GM21717 (cell line): ENCODE measurements around the gene SPX.

ENCODE experiments used
- ATAC-seq: cut with Tn5 transposase; IDR thresholded peaks from one replicate; pipeline ENCODE4 v1.9.1; 2021; ENCODE audit warnings: mild to moderate bottlenecking, moderate library complexity; ENCODE audit not compliant: unreplicated experiment

SPX gene

DNA sequence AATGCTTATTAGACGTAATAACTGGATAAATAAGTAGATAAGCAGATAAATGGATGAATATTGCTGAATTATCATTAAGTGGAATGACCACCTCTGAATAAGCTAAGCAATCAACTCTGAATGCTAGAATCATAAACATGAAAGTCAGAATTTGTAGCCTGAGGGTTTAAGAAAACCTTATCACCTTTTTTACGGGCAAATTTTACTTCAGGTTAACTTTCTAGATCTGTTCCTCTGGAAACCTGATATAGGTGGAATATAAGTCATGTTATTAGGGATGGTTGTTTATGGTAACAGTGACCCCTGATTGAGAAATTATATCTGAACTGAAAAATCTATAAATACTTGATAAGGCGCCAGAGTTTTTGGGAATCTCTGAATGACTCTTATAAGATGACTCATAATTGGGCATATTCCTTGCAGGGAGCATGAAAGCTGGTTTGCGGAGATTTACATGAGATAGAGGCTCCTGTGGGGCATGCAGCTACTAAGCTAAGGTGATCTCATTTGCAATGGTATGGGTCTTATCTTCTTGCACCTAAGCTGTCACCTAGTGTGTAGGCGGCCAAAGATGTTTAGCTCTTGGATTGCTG lies 12.1 kb downstream of the SPX start:
- ATAC-seq = no peak

DNA sequence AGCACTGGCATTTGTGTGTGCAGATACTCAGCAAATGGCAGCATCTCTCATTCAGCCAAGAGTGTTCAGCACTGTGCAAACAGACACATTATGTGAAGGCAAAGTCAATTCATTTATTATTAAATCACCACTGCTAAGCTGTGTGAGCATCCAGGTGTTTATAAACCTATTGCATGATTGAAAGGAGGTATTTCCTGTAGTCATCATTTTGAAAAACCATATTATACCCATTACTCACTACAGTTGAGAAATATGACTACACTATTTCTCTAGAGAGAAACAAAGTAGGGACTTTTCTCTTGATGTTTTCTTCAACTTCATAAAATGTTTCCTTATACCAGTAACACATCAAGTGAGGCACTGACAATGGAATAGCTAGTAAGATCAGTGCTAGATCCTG lies 13.7 kb downstream of the SPX start:
- ATAC-seq = no peak

DNA sequence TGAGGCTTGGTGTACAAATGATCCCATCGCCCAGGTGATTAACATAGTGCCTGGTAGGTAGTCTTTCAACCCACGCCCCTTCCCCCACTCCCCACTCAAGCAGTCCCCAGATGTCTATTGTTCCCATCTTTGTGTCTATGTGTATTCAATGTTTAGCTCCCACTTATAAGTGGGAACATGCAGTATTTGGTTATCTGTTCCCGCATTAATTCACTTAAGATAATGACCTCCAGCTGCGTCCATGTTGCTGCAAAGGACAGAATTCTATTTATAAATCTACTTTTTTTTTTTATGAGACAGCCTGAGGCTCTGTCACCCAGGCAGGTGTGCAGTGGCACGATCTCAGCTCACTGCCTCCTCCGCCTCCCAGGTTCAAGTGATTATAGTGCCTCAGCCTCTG lies 15.7 kb downstream of the SPX start:
- ATAC-seq = no peak

DNA sequence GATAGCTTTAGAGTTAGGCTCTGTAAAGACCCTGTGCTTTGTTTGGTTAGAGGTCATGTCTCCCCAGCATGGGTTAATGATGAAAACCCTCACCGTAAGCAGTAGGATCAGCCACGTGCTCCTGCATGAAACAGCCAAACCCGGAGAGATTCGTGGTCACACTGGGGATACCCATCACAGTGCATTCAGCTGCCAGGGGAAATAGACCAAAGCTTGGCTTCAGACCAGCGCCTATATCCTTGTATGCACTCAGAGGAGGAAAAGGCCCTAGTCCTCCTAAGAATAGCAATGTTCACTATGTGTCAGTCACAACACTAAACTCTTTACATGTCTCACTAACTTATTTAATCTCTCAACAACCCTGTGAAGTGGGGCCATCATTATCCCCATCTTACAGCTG lies 16.3 kb downstream of the SPX start:
- ATAC-seq = no peak

DNA sequence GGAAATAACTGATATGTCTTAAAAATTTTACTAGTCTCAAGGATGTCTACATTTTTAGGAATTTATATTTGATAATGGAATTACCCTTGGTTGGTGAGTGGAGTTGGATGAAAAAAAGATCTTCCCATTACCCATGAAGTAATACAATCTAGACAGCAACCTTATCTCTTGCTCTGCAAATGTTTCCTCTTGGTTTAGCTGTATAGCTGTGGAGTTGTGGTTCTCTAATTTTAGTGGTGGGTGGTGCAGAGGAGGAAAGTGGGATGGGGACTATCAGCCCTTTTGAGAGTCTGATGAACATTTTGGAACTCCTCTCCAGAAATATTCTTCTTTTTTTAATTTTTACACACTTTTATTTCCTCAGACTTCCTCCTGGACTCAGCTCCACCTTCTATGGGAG lies 17.1 kb downstream of the SPX start:
- no peak for ATAC-seq

DNA sequence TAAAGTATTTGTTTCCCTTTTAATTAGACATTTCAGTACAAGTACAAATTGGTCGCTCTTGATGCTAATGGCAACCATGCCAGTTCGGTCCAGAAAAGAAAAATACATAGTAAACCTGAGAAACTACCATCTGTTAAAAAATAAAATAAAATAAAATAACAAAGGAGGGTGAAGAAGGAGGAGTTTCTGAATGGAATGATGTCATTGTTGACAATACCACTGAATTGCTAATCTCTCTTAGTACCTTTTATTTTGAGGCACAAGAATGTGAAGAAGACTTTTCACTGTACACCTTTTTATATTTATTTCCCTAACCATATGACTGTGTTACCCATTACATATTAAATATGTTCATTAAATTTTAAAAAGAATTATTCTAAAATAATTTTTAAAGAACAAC lies 19.5 kb downstream of the SPX start:
- ATAC-seq = no peak

DNA sequence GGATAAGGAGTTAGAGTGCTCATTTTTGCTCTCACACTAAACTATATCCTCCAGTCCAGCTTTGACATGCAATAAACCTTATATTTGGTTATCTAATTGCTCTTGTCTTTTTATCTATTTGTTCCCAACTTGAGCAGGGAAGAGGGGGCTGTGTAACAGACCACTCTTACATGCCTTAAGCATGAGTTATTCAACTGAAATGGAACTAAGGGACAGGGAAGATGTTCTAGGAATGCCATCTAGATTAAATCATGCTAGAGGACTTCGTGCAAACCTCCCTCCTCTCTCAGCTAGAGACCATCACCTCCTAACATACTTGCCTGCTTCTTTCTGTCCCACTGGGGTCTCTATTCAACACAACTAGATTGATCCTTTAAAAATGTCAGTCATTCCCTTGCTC lies 20.6 kb downstream of the SPX start:
- ATAC-seq = no peak

DNA sequence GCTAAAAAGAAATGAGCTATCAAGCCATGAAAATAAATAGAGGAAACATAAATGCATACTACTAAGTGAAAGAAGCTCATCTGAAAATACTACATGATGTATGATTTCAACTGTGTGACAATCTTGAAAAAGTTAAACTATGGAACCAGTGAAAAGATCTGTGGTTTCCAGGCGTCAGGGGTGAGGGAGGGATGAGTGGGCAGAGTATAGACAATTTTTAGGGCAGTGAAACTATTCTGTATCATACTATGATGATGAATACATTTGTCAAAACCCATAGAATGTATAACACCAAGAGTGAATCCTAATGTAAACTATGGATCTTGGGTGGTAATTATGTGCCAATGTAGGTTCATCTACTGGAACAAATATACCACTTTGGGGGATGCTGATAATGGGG lies 21.3 kb downstream of the SPX start:
- ATAC-seq = no peak

DNA sequence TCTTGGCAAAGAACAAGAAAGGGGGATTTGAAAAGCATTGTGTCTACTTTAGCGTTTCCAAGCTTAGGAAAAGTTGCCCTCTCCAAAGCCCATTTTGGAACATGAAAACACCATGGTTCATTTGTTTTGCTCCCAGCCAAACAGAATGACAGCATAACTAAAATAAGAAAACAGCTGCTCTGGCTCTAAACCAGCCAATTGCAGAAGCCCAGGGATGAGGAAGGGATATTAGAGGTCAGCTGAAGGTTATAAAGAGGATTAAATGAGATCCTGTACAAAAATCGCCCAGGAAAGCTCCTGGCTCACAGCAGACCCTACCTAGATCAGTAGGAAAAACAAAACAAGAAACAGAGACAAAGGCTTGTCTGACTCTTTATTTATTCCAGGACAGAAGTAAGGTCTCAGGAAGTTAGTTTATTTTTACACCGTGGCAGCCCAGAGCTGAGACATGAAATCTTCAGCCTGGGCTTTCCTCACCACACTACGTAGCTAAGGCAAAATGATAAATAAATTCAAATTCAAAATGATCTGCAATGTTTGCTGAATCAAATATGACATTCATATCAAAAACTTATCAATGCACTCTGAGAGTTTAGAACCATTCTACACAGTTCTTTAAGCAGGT lies 25.9 kb downstream of the SPX start:
- ATAC-seq = no peak

DNA sequence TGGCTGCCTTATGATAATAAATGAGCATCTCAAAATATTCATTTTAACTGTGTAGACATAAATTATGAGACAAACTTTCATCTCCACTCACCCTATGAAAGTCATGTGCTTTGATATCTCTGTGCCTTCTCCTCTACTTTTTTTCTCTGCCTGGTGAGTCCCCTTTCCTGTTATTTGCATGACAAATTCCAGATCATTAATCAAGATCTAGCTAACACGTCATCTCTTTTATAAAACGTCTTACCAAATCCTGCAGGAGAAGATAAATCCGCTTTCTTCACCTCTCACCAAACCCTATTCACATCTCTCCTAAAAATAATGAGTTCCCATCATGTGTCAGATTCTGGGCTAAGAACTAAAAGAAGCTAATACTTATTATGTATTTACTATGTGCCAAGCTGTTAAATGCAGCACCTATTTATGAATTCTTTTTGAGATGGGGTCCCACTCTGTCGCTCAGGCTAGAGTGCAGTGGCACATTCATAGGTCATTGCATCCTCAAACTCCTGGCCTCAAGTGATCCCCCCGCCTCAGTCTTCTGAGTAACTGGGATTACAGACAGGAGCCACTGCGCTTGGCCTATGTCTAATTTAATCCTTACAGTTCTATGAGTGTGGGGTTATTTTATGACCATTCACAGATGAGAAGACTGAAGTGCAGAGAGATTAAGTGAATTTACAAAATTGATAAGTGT lies 26.7 kb downstream of the SPX start:
- ATAC-seq = no peak

DNA sequence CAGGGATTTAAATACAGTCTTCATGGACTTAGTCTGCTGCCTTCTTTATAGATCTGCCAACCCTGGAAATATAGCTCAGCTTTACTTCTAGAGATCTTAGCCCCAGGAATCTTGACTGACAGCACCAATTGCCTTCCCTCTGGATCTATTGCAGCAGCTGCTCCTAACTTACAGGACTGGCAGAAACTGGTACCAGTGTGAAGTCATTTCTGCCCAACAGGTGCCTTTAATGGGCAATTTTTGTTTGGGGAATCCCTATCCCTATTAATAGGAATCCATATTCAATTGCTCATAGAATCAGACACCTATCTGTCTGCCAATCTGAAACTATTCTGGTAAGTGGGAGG lies 27.2 kb downstream of the SPX start:
- ATAC-seq = no peak

DNA sequence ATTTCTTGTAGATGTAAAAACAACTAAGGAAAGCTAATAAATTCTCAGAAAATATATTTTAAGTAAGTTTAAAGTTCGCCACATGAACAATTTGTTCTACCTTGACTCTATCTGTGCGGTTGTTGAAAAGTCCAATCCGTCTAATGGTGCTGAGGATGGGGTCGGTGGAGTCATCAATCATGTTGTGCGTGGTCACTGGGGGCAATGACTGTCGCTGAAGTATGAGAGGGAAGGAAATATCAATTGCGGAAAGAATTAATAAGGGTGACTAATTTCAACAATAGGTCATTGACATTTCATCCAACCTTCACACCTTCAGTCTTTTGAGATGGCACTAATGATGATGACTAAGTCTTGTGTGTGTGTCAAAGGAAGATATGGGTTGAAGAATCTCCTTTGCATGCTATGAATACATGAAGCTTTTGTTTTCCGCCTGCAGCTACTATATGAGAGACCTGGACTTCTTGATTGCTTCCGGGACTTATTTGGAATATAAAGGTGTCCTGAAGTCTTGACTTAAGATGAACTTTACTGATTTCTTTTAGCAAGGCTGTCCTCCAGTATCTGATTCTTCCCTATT lies 32.1 kb downstream of the SPX start:
- no peak for ATAC-seq

DNA sequence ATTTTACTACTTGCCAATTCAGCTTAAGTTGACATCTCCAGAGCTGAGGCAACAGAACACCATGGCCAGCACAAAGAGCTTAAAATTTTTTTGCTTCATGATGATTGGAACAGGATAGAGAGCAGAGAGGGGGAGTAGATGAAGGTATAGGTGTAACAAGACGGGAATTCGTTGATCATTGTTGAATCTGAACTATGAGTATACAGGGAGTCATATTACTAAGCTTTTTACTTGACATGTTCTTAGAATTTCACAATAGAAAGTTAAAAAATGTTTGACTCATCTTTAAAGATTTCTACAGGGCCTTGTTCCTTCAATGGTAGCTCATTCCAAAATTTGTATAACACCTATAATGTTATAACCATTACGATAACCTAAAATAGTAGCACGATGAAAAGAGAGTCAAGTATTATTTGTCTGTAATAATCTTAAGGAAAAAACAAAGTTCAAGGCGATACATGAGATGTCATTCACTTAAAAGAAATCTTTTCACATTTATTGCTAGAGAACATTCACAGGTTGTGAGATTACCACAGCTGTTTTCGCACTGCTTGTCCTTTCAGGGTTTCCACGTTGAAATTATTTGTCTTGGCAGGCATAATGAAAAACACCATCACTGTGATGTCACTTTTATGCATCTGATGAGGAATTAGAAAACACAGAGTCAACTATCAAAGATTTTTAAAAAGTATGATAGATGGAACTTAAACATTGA lies 33.9 kb downstream of the SPX start:
- ATAC-seq = no peak

DNA sequence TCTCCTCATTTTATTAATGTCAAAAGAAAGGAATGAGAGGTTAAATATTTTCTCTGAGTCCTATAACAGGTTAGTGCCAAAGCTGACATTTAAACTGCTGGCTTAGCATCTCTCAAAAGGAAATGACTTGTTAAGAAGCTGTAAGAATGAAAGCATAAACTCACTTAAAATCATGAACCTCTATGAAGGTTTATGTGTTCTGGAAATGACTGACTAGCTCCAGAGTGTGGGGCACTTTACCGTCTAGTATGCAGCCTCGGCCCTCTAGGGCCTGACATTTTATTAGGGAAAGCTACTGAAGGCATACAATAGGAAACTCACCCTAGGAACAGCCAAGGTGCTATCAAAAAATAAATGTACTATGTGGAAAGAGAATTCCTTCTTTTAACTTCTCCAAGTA lies 35.1 kb downstream of the SPX start:
- no peak for ATAC-seq

DNA sequence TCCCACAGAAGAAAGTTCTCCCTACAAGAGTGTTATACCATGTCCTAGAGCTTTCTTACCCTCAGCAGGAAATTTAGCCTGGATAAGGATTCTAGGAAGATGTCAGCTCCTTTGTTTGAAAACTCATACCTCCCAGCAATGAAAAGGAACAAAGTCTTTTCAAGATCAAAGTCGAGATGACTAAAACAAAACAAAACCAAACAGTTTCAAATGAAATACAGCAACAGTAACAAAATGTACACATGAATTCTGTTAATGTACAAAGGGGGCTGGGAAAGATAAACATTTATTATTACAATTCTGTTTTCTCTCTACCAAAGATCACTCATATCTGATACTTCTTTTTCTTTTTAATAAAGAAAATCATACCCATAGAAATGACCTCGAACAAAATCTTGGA lies 36.8 kb downstream of the SPX start:
- ATAC-seq = no peak

DNA sequence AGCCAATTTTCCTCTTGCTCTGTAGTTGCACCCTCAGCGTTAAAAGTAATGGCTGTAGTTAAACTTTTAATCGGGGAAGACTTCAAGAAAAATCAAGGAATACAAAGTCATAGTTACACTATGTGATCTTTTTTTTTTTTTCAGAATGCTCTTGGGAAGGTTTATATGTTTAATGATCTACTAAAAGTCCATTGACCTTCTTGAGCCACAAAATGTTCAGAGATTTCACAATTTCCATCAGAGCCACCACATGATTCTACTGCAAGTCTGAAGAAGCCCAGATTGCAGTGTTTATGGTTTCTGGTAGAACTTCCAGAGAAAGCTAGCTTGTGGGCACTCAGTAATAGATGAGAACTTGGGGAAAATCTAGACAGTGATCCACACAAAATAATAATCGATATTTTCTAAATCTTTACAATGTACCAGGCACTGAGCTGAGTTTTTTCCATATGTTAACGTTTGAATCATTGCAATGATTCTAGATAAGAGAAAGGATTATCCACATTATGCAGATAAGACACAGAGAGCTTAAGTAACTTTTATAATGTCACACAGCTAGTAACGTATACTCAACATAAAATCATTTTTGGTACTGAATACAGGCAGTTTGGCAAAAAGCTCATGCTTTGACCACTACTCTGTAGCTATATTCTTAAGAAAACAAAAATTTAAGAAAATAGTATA lies 40.3 kb downstream of the SPX start:
- no peak for ATAC-seq

DNA sequence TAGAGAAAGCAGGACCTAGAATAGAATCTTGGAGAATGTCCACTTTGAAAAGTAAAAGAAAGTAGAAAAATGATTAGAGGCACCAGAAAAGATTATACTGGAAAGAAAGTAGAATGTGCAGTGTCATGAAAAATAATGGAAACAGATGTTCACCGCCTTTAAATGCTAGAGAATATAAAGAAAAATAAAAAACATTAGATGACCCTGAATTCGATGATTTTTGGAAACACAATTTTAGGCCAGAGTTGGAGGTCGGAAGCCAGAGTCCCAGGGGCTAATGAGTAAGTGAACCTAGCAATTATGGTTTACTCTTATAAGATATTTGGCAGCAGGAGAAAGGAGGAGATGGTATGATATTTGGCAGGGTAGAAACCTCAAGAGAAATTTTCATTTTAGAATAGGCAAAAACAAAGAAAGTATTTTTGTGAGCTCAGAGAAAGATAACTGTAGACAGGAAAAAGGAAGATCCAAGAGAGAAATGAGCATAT lies 40.9 kb downstream of the SPX start:
- ATAC-seq = no peak

DNA sequence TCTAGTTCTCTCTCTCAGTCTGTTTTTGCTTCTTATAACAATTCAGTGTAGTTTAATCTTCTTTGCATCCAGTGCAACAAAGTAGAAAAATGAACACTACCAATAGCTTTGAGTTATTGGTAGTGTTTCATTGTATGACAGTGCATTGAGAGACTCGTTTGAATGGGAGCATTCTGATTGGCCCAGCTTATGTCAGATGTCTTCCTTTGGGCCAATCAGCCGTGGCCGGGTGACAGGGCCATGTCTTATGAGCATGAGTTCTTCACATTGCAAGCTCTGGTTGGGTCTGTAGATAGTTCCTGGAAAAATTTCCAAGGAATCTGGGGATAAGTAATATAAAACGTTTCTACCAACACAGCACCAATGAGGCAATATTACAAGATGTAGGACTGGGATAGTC lies 42.0 kb downstream of the SPX start:
- ATAC-seq = no peak

DNA sequence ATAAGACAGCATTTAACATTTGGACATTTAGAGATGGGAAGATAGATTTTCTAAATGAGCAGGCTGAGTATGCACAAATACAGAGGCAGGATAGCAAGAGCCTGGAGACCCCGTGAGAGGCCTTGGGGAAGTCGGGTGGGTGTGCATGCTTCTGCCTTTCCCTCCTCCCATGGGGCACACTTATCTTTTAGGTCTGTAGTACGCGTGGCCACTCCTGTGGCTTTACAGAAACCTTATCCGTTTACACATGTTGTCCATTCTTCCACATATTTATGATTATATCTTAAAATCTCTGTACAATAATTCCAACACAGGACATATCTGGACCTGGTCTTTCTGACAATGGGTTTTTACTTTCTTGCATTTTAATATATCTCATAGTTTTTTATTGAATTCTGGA lies 45.0 kb downstream of the SPX start:
- no peak for ATAC-seq

DNA sequence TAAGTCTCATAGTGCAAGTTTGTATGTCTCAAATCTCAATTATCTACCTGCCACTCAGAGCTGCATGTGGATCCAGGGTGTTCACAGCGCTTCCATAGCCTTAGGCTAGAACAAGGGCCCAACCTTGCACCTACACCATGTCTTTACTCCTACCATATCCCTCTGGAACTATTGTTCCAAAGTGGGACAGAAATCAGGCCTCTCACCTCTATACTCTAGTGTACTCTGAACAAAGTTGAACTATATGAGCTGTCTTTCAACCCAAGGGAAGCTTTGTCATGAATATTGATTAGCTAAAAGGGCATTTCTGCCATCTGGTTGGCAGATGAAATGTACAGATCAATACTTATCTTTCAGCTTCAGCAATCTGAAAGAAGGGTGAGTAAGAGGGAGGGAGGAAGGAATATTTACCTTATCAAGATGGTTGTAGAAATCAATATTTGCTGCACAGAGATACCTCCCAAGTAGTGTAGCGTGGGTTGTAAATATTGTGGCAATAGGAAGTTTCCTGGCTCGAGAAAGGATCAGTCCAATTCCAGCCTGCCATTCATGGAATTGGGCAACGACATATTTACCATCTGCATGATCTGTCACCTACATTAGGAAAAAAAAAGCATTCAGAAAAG lies 47.8 kb downstream of the SPX start:
- ATAC-seq = no peak

DNA sequence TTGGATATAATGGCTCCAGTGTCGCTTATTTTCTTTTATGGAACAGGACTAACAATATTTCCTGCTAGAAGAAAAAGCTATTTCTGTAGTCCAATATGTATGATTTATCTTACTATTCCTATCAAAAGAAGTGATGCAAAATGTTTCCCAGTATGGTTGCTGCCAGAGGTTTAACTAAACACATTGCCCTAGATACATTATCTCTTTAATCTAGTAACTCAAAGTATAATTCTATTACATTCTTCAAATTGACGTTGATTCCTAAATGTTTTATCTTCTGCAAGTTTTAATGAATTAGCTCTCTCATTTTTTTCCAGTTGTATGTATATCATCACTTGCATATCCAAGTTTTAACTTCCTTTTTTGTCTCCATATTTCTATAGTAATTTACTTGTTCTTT lies 50.3 kb downstream of the SPX start:
- no peak for ATAC-seq
